K562 (cell line): ENCODE data around the gene TLR8. TPM values are rescaled to one million over a fixed set of nuclear protein-coding genes. Genes with fewer than 3 reads are reported as not detected.

Experiments used
- BHLHE40 ChIP-seq: IDR thresholded peaks from 2 replicates; pipeline ENCODE4 v1.6.1; 2011; ENCODE audit warnings: low read length, improper control_type of control experiment
- CBX3 ChIP-seq, 2 experiments: IDR thresholded peaks; 1 replicate in 1 of 2; 2 replicates in 1 of 2; pipeline ENCODE4 v1.6.1; 2012; ENCODE audit warnings: inconsistent platforms in 2 of 2, low read length in 2 of 2, borderline replicate concordance in 1 of 2, control low read depth in 1 of 2
- CHD2 ChIP-seq: IDR thresholded peaks from 2 replicates; pipeline ENCODE4 v1.6.1; 2011; ENCODE audit warnings: low read depth, low read length
- CREB3 ChIP-seq: fragments of 450-650 bp; conservative IDR thresholded peaks from 2 replicates; pipeline ENCODE4 v1.6.1; 2016; ENCODE audit warnings: missing genetic modification characterization, low read depth, mild to moderate bottlenecking, missing compliant biosample characterization, moderate library complexity
- CREM ChIP-seq: IDR thresholded peaks from 2 replicates; pipeline ENCODE4 v1.6.1; 2014; ENCODE audit warnings: antibody characterized with exemption, low read depth
- DNMT1 ChIP-seq: fragments of 450-650 bp; IDR thresholded peaks from 2 replicates; pipeline ENCODE4 v1.6.1; 2016; ENCODE audit warnings: antibody characterized with exemption, mild to moderate bottlenecking
- FOXK1 ChIP-seq: sonication (generic); formaldehyde crosslinking; IDR thresholded peaks from 2 replicates; pipeline ENCODE4 v1.8.0; 2022; ENCODE audit warnings: missing genetic modification reagents, mild to moderate bottlenecking, borderline replicate concordance
- ILF3 ChIP-seq: fragments of 450-650 bp; IDR thresholded peaks from 2 replicates; pipeline ENCODE4 v1.6.1; 2018; ENCODE audit warnings: antibody characterized with exemption, mild to moderate bottlenecking, moderate library complexity, borderline replicate concordance
- PTTG1 ChIP-seq: fragments of 450-650 bp; IDR thresholded peaks from 2 replicates; pipeline ENCODE4 v1.6.1; 2016; ENCODE audit warnings: low read depth, mild to moderate bottlenecking, missing genetic modification characterization, missing compliant biosample characterization
- RBM22 ChIP-seq: fragments of 200-400 bp; formaldehyde crosslinking; IDR thresholded peaks from 2 replicates; pipeline ENCODE4 v1.6.1; 2018; ENCODE audit warnings: low read length, low read depth; ENCODE audit not compliant: poor library complexity, severe bottlenecking
- TEAD2 ChIP-seq: fragments of 450-650 bp; IDR thresholded peaks from 2 replicates; pipeline ENCODE4 v1.6.1; 2016; ENCODE audit warnings: missing genetic modification characterization, control low read depth, missing compliant biosample characterization
- ZNF143 ChIP-seq: sonication (generic); formaldehyde crosslinking; IDR thresholded peaks from 2 replicates; pipeline ENCODE4 v1.9.0; 2022; ENCODE audit warnings: mild to moderate bottlenecking, missing genetic modification reagents
- ZNF184 ChIP-seq: sonication (generic); formaldehyde crosslinking; IDR thresholded peaks from 2 replicates; pipeline ENCODE4 v1.5.0; 2020; ENCODE audit warnings: missing genetic modification reagents
- ZNF212 ChIP-seq: fragments of 450-650 bp; formaldehyde crosslinking; IDR thresholded peaks from 2 replicates; pipeline ENCODE4 v1.4.0; 2020; ENCODE audit warnings: mild to moderate bottlenecking
- ZNF347 ChIP-seq: fragments of 450-650 bp; formaldehyde crosslinking; IDR thresholded peaks from 2 replicates; pipeline ENCODE4 v1.4.0; 2020; ENCODE audit warnings: low read depth, mild to moderate bottlenecking, moderate library complexity
- ZNF592 ChIP-seq: fragments of 450-650 bp; IDR thresholded peaks from 2 replicates; pipeline ENCODE4 v1.6.1; 2017; ENCODE audit warnings: antibody characterized with exemption, mild to moderate bottlenecking
- polyA plus RNA-seq, 8 experiments: library from polyadenylated mRNA; depleted of rRNA in 4 of 8; stranded (reverse) in 5 of 8; unstranded in 3 of 8; fragments of >200 nt; fragmentation: Nextera tagmentation in 2 of 8; fragmentation: Illumina TruSeq in 1 of 8; extraction: Ambion mirVana in 2 of 8; extraction: Trizol in 1 of 8; gene quantifications; 2 replicates each; pipeline versions ENCODE4 v1.2.1 to v1.2.3, GENCODE V29; 2011 to 2014; ENCODE audit warnings: inconsistent platforms in 1 of 8, missing spikeins in 1 of 8
- total RNA-seq, 7 experiments: library from RNA; depleted of rRNA in 6 of 7; stranded (reverse); fragments of >200 nt in 6 of 7; fragmentation: Illumina TruSeq in 2 of 7; extraction: Trizol in 2 of 7; gene quantifications; 2 replicates each; pipeline versions ENCODE4 v1.2.1 to v1.2.3, GENCODE V29; 2011 to 2021; ENCODE audit warnings: low replicate concordance in 1 of 7
- TF ChIP-seq, protein P1 (sequence below), 2 experiments: fragments of 450-650 bp in 1 of 2; IDR thresholded peaks; 2 replicates each; pipeline ENCODE4 v1.6.1; 2011 to 2017; ENCODE audit warnings: low read depth in 2 of 2, antibody characterized with exemption in 1 of 2, borderline replicate concordance in 1 of 2, low read length in 1 of 2, mild to moderate bottlenecking in 1 of 2, mixed read lengths in 1 of 2; ENCODE audit not compliant: control insufficient read depth in 1 of 2
- TF ChIP-seq, protein P2 (sequence below): IDR thresholded peaks from 2 replicates; pipeline ENCODE4 v1.6.1; 2014; ENCODE audit warnings: antibody characterized with exemption

Gene TLR8
- total and polyA plus RNA-seq, 9 of the 15 experiments (the other 6 are each of a cell fraction or from before 2014, with no cell fraction given): not detected

DNA sequence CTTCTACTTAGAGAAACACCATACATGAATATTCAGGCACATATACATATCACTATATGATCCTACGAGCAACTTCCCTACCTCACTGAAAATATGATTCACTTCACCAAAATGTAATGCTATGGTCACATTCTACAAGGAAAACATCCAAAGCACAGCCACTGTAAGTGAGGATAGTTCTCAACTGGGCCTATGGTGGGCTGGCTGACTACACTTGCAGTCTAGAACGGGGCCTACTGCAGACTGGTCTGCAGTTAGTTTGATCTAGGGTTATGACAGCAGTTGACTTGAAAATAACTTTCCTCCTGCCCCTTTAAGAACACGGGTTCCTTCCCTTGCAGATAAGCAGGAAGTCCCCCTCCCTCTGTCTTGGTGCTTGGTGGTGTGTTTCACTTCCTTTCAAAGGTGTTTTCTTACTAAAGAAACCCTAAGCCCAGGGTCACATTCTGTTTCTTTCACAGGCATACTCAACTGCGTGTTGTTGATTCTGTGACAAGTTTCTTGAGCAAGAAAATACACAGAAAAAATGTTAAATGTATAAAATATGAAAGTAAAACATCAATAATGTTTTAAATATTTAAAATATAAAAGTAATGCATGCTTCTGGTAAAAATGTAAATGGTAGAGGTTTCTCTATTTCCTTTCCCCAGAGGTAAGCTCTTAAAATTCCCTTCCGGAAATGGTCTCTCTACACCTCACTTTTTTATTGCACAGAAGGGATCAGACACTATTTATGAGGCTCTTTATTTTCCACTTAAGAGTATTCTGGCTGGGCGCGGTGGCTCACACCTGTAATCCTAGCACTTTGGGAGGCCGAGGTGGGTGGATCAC lies 50.5 kb downstream of the TLR8 start (continued):
- no peak for TF ChIP-seq CHD2
- TF ChIP-seq, protein P1, sequence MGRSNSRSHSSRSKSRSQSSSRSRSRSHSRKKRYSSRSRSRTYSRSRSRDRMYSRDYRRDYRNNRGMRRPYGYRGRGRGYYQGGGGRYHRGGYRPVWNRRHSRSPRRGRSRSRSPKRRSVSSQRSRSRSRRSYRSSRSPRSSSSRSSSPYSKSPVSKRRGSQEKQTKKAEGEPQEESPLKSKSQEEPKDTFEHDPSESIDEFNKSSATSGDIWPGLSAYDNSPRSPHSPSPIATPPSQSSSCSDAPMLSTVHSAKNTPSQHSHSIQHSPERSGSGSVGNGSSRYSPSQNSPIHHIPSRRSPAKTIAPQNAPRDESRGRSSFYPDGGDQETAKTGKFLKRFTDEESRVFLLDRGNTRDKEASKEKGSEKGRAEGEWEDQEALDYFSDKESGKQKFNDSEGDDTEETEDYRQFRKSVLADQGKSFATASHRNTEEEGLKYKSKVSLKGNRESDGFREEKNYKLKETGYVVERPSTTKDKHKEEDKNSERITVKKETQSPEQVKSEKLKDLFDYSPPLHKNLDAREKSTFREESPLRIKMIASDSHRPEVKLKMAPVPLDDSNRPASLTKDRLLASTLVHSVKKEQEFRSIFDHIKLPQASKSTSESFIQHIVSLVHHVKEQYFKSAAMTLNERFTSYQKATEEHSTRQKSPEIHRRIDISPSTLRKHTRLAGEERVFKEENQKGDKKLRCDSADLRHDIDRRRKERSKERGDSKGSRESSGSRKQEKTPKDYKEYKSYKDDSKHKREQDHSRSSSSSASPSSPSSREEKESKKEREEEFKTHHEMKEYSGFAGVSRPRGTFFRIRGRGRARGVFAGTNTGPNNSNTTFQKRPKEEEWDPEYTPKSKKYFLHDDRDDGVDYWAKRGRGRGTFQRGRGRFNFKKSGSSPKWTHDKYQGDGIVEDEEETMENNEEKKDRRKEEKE (IDR thresholded peaks at IDR 0.05; ENCODE audit: borderline replicate concordance in 1 of 2, control insufficient read depth in 1 of 2, low read depth in 2 of 2, low read length in 1 of 2): no peak
- TF ChIP-seq, protein P2, sequence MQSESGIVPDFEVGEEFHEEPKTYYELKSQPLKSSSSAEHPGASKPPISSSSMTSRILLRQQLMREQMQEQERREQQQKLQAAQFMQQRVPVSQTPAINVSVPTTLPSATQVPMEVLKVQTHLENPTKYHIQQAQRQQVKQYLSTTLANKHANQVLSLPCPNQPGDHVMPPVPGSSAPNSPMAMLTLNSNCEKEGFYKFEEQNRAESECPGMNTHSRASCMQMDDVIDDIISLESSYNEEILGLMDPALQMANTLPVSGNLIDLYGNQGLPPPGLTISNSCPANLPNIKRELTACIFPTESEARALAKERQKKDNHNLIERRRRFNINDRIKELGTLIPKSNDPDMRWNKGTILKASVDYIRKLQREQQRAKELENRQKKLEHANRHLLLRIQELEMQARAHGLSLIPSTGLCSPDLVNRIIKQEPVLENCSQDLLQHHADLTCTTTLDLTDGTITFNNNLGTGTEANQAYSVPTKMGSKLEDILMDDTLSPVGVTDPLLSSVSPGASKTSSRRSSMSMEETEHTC: no peak
- no peak for TF ChIP-seq ILF3
- TF ChIP-seq BHLHE40: no peak
- peak; percentile 54; the same call in 1 of the 2 replicates for TF ChIP-seq PTTG1 (tag)
- no peak for TF ChIP-seq FOXK1 (CRISPR knock-in tag)
- TF ChIP-seq ZNF347 (CRISPR knock-in tag): no peak
- TF ChIP-seq DNMT1: no peak
- TF ChIP-seq ZNF592: no peak; the same call in none of the 2 replicates
- peak; percentile 59; the same call in 1 of the 2 replicates for TF ChIP-seq TEAD2
- no peak for TF ChIP-seq RBM22
- no peak for TF ChIP-seq ZNF184 (CRISPR knock-in tag)
- TF ChIP-seq ZNF212 (CRISPR knock-in tag): no peak
- TF ChIP-seq CREB3: peak; percentile 71
- TF ChIP-seq ZNF143 (CRISPR knock-in tag): no peak
- no peak for TF ChIP-seq CREM
- TF ChIP-seq CBX3 (IDR thresholded peaks at IDR 0.05; ENCODE audit: borderline replicate concordance in 1 of 2, low read length in 2 of 2): no peak
